Loucy (cell line): ENCODE results near the gene RPL4.

Experiments
- EZH2phosphoT487 ChIP-seq: fragments of 200-600 bp; IDR thresholded peaks from 2 replicates; pipeline ENCODE4 v1.6.1; 2018; ENCODE audit warnings: antibody characterized with exemption, mild to moderate bottlenecking, moderate library complexity, borderline replicate concordance
- TF ChIP-seq, protein P1 (sequence below): fragments of 200-600 bp; sonication (generic); conservative IDR thresholded peaks from 2 replicates; pipeline ENCODE4 v1.5.1; 2014; ENCODE audit warnings: mild to moderate bottlenecking, antibody characterized with exemption, low read length

DNA sequence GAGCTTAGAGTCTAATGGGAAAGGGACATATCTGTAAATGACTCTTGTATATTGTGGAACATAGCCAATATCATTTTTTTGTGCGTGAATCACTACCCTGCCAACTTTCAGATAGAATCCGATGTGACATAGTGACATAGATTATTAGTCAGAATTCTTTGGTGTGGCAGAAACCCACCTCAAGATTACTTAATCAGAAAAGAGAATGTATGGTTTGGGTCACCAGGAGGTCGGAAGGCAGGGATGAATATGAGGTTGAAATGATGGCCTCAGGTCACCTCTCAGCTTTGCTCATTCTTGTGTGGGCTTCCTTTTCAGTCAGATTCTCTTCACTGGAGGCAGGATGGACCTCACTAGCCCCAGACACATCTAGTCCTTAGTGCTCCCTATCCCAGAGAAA lies 48.4 kb downstream of the RPL4 start:
- TF ChIP-seq, protein P1, sequence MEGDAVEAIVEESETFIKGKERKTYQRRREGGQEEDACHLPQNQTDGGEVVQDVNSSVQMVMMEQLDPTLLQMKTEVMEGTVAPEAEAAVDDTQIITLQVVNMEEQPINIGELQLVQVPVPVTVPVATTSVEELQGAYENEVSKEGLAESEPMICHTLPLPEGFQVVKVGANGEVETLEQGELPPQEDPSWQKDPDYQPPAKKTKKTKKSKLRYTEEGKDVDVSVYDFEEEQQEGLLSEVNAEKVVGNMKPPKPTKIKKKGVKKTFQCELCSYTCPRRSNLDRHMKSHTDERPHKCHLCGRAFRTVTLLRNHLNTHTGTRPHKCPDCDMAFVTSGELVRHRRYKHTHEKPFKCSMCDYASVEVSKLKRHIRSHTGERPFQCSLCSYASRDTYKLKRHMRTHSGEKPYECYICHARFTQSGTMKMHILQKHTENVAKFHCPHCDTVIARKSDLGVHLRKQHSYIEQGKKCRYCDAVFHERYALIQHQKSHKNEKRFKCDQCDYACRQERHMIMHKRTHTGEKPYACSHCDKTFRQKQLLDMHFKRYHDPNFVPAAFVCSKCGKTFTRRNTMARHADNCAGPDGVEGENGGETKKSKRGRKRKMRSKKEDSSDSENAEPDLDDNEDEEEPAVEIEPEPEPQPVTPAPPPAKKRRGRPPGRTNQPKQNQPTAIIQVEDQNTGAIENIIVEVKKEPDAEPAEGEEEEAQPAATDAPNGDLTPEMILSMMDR, result no peak
- TF ChIP-seq EZH2phosphoT487, result no peak
